AG10803 (cell line): ENCODE measurements around the gene CCDC144A.
"Not testable (repeated sequence)": the region's sequence is repeated elsewhere in the genome, so short reads cannot be mapped to it uniquely, and the experiment has no call there.

ENCODE experiments used
- DNase-seq: peaks from one replicate; pipeline ENCODE4 v3.0.0; 2010; ENCODE audit warnings: low read depth
- H3K4me3 ChIP-seq: 2 replicates; pipeline ENCODE4 v1.5.1; 2011; ENCODE audit warnings: mild to moderate bottlenecking, low read length, control low read depth
- TF ChIP-seq, protein P1 (sequence below): conservative IDR thresholded peaks from 2 replicates; pipeline ENCODE4 v1.5.1; 2011; ENCODE audit warnings: mild to moderate bottlenecking, low read length, control low read depth, inconsistent platforms

The CCDC144A gene

DNA sequence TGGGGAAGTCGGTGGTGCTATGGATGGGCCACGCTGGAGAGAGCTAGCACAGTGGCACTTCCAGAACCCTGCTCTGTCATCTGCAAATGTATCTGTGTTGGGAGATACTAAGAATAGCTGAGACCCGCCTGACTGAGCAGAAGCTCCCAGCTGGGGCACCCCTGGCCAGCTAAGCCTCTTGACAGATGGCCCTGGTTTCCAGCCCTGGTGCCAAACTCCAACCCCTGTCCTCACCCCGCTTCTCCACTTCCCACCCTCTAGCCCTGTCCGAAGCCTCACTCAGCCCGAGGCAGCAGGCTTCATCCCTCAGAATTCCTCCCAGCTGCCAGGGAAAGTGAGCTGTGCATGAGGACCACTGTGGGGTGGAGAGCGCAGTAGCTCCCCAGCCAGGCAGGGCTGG, 124.4 kb downstream of the CCDC144A start:
- no peak for DNase-seq
- TF ChIP-seq, protein P1, sequence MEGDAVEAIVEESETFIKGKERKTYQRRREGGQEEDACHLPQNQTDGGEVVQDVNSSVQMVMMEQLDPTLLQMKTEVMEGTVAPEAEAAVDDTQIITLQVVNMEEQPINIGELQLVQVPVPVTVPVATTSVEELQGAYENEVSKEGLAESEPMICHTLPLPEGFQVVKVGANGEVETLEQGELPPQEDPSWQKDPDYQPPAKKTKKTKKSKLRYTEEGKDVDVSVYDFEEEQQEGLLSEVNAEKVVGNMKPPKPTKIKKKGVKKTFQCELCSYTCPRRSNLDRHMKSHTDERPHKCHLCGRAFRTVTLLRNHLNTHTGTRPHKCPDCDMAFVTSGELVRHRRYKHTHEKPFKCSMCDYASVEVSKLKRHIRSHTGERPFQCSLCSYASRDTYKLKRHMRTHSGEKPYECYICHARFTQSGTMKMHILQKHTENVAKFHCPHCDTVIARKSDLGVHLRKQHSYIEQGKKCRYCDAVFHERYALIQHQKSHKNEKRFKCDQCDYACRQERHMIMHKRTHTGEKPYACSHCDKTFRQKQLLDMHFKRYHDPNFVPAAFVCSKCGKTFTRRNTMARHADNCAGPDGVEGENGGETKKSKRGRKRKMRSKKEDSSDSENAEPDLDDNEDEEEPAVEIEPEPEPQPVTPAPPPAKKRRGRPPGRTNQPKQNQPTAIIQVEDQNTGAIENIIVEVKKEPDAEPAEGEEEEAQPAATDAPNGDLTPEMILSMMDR, result no peak
- H3K4me3 ChIP-seq, result no peak overlapping the region

DNA sequence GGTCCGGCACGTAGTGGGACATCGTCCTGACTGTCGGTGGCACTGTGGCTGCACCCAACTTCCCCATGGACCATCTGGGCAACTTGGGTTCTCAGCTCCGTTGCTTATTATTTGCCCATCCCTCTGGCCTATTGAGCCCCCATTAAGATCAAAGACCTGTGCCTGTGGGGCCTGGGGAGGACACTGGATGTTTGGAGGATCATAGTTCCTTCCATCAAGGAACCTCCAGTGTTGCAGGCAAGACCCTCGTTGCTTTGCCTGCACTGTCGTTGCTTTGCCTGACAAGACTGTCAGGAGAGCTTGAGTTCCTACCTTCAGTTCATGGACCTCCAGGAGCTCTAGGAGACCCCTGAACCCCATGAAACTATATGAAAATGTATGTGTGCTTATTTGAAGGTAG, 127.2 kb downstream of the CCDC144A start:
- H3K4me3 ChIP-seq, result no peak overlapping the region
- TF ChIP-seq, protein P1, result no peak
- no peak for DNase-seq

DNA sequence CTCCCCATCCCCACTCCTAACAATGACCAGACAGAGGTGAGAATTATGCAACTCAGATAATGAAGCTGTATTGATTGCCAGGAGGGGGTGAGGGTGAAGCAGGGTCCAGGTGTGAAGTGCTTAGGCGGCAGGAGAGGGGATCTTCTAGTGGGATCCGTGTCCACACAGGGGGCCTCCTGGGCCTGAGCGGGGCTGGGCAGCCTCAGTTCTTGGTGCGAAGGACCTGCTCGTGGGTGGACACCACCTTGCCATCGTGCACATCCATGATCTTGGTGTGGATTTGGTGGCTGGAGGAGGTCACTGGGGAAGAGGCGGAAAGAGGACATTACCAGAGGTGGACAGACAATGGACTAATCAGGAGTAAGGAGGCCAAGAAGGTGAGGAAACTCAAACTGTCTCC, 127.9 kb downstream of the CCDC144A start:
- not testable (repeated sequence) for H3K4me3 ChIP-seq, DNase-seq

DNA sequence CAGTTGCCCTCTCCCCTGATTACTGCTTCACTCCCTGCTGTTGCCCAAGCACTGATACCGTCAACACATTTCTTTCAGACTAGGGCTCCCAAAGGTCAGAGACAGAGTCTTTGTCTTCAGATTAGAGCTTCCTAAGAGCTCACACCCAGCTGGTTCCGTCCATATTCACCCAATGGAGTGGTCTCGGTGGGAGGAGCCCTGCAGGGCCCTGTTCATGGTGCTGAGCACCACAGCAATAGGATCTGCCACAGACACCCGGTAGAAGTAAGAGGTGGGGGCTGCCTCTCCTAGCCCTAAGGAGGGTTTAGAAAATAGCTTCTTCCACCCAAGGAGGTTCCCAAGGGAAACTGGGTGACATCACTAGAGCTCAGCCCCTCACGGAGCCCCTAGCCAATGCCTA, 128.3 kb downstream of the CCDC144A start:
- TF ChIP-seq, protein P1, result no peak
- DNase-seq, result no peak
- no peak overlapping the region for H3K4me3 ChIP-seq

DNA sequence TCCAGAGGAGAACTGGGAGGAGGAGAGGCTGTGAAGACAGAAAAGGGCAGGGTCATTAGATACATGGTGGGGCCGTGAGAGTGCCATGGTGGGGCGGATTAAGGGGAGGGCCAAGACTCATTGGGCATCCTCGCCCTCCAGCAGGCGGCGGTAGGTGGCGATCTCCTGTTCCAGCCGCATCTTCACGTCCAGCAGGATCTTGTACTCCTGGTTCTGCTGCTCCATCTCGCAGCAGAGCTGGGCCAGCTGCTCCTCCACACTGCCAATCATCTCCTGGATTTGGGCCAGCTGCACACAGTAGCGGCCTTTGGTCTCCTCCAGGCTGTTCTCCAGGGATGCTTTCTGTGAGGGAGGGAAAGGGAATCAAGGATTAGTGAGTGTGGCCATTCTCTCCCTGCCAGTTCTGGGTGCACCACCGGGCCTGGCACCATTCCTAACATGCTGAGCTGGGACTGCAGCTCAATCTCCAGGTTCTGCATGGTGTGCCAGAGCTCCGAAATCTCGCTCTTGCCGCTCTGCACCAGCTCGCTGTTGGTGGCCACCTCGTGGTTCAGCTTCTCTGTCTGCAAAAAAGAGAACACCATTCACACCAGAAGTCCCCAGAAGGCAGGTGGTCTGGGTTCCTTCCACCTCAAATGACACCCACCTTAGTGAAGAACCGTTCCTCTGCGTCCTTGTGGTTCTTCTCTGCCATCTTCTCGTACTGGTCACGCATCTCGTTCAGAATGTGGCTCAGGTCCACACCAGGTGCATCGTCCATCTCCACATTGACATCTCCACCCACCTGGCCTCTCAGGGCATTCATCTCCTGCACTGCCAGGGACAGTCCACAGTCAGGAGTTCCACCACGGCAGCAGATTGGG, 129.0 kb downstream of the CCDC144A start:
- H3K4me3 ChIP-seq, result no peak overlapping the region
- no peak for DNase-seq
- TF ChIP-seq, protein P1, result no peak

DNA sequence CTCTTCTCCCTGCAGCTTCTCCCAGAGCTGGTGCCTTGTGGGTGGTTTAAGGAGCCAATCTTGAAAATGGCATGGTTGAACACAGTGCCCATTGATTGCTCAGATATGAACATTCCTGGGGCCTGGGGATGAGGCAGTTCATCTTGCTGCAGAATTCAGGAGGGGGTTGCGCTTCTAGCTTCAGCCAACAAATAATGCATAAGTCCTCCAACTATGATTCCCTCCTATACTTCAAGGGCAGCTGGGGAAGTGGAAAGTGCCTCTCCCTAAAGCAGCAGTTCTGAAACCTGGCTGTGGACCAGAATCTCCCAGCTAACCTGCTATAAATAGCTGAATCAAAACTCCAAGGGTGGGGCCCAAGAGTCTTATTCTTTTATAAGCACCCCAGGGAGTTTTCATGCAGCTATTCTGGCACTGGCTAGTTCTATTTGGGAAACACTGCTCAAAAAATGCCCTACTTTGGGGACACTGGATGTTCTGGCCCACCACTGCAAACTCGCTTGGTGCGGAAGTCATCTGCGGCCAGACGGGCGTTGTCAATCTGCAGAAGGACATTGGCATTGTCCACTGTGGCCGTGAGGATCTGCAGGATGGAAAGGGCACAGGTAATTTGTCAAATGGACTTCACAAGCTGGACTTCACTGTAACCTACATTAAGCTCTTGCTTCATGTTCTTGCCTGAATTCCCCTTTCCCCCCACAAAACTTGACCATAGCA, 130.3 kb downstream of the CCDC144A start:
- no peak overlapping the region for H3K4me3 ChIP-seq
- no peak for DNase-seq
- TF ChIP-seq, protein P1, result no peak

DNA sequence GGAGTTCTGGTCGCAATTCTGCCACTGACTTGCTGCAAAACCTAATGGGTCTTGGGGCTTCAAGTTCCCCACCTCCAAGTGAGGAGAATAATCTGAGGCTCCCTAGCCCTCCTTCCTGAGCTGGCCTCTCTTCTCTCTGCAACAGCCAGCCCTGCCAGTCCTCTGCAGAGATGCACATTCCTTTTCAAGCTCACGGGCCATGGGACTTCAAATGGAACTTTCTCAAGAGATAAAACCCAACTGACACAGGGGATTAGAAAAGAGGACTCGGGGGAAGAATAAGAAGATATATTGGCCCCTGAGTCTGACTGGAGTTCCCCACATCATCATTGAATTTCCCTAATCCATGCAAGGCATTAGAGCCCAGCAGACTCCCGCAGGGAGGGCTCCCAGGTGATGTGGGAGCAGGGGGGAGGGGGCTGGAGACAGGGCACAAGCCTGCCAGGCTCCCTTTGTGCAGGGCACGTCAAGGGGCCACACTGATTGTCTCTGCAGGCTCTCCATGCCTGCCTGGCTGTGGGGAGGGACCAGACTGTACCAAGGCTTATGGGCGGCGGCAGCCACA, 131.0 kb downstream of the CCDC144A start:
- H3K4me3 ChIP-seq, result no peak overlapping the region
- DNase-seq, result no peak
- TF ChIP-seq, protein P1, result no peak

DNA sequence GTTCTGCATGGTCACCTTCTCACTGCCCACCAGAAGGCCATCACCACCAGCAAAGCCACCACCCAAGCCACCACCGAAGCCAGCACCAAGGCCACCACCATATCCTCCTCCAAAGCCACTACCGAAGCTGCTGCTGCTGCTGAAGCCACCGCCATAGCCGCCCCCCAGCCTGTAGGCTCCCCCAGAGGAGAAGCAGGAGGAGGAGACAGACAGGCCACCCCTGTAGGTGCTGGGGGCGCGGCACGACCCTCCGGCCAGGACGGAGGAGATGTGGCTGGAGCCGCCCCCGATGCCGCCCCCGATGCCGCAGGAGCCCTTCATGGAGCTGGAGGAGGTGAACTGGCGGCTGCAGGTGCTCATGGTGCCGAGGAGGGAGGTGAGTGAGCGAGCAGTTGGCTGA, 132.1 kb downstream of the CCDC144A start:
- not testable (repeated sequence) for DNase-seq, H3K4me3 ChIP-seq

DNA sequence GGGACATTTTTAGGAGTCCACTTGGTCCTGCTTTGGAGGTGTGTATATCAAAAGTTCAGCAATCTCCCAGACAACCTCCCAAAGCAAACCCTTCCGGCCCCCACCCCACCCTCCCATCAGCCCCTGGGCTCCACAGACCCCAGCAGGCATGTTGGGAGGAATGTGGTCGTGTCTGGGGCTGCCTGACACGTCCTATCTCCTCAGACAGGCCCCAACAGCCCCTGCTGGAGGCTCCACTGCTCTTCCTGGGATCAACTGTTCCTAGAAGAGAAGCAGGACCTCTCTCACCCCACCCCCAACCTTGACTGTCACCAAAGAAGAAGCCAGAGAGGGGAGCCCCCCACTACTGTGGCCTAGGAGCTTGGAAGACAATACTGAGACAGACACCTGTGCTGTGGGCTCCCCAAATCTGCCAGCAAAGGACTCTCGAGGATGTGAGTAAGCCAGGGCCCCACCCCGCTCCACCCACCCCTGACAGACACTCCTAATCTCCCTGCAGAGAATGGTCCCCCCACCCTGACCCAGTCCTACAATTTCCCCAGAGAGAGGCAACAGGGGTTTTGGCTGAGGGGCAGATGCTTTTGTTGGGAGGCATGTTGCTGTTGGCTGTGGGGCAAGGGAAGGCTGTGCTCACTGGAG, 133.8 kb downstream of the CCDC144A start:
- not testable (repeated sequence) for H3K4me3 ChIP-seq, DNase-seq
